HEK293T (cell line): ENCODE results near the gene NR3C2.

Source experiments
- CTCF ChIA-PET: fragments of 350-600 bp; formaldehyde crosslinking; extraction: SDS; loops from one replicate; lab custom pipeline; 2021; ENCODE audit warnings: antibody characterized with exemption, inconsistent platforms; lab: Yijun Ruan, JAX
- POLR2A ChIA-PET: fragments of 350-600 bp; formaldehyde crosslinking; extraction: SDS; loops from one replicate; lab custom pipeline; 2020; ENCODE audit warnings: antibody characterized with exemption, inconsistent platforms; lab: Yijun Ruan, JAX
- DNase-seq: peaks from one replicate; pipeline ENCODE4 v3.0.0; 2012; ENCODE audit warnings: mixed read lengths; ENCODE audit errors: extremely low spot score
- ARNT ChIP-seq: fragments of 450-650 bp; IDR thresholded peaks from 2 replicates; pipeline ENCODE4 v1.6.1; 2017; ENCODE audit warnings: mild to moderate bottlenecking
- BHLHE40 ChIP-seq: fragments of 450-650 bp; IDR thresholded peaks from 2 replicates; pipeline ENCODE4 v1.6.1; 2016; ENCODE audit warnings: mild to moderate bottlenecking, moderate library complexity, borderline replicate concordance
- CTBP1 ChIP-seq: fragments of 450-650 bp; IDR thresholded peaks from 2 replicates; pipeline ENCODE4 v1.6.1; 2016; ENCODE audit warnings: borderline replicate concordance
- ELF4 ChIP-seq: fragments of 450-650 bp; IDR thresholded peaks from 2 replicates; pipeline ENCODE4 v1.6.1; 2017; ENCODE audit warnings: antibody characterized with exemption
- FOXA1 ChIP-seq: fragments of 450-650 bp; IDR thresholded peaks from 2 replicates; pipeline ENCODE4 v1.6.1; 2016; ENCODE audit warnings: mild to moderate bottlenecking
- FOXK2 ChIP-seq: fragments of 450-650 bp; IDR thresholded peaks from 2 replicates; pipeline ENCODE4 v1.6.1; 2016; ENCODE audit warnings: mild to moderate bottlenecking
- FOXM1 ChIP-seq: fragments of 450-650 bp; IDR thresholded peaks from 2 replicates; pipeline ENCODE4 v1.6.1; 2017; ENCODE audit warnings: mild to moderate bottlenecking, borderline replicate concordance
- HDGF ChIP-seq: fragments of 450-650 bp; IDR thresholded peaks from 2 replicates; pipeline ENCODE4 v1.6.1; 2017; ENCODE audit warnings: antibody characterized with exemption, borderline replicate concordance
- L3MBTL2 ChIP-seq: fragments of 450-650 bp; conservative IDR thresholded peaks from 2 replicates; pipeline ENCODE4 v1.6.1; 2016; ENCODE audit warnings: mild to moderate bottlenecking
- LEF1 ChIP-seq: fragments of 450-650 bp; IDR thresholded peaks from 2 replicates; pipeline ENCODE4 v1.6.1; 2017; ENCODE audit warnings: mild to moderate bottlenecking, borderline replicate concordance
- NFRKB ChIP-seq: fragments of 450-650 bp; IDR thresholded peaks from 2 replicates; pipeline ENCODE4 v1.6.1; 2016; ENCODE audit warnings: mild to moderate bottlenecking, moderate library complexity
- PKNOX1 ChIP-seq: fragments of 450-650 bp; IDR thresholded peaks from 2 replicates; pipeline ENCODE4 v1.6.1; 2016
- SP1 ChIP-seq: fragments of 450-650 bp; IDR thresholded peaks from 2 replicates; pipeline ENCODE4 v1.6.1; 2017
- SUZ12 ChIP-seq: fragments of 450-650 bp; IDR thresholded peaks from 2 replicates; pipeline ENCODE4 v1.6.1; 2016; ENCODE audit warnings: mild to moderate bottlenecking
- TARDBP ChIP-seq: fragments of 450-650 bp; IDR thresholded peaks from 2 replicates; pipeline ENCODE4 v1.6.1; 2016
- ZNF384 ChIP-seq: fragments of 450-650 bp; IDR thresholded peaks from 2 replicates; pipeline ENCODE4 v1.6.1; 2016

The NR3C2 gene

GRCh38 chr4:148114436-148114835 lies 327.8 kb downstream of the NR3C2 start:
- ChIA-PET POLR2A (no interaction called here), CTCF (no interaction called here)
- TF ChIP-seq ARNT = no peak
- TF ChIP-seq FOXK2 = no peak
- no peak for TF ChIP-seq SUZ12
- TF ChIP-seq FOXA1 = no peak
- no peak for TF ChIP-seq BHLHE40
- TF ChIP-seq FOXM1 = no peak
- no peak for TF ChIP-seq L3MBTL2
- TF ChIP-seq CTBP1 = no peak
- no peak for TF ChIP-seq LEF1
- TF ChIP-seq ELF4 = no peak
- no peak for TF ChIP-seq HDGF
- TF ChIP-seq NFRKB = no peak
- TF ChIP-seq ZNF384 = no peak
- no peak for TF ChIP-seq PKNOX1
- TF ChIP-seq SP1 = no peak
- TF ChIP-seq TARDBP = no peak
- DNase-seq = no peak

GRCh38 chr4:148112231-148112982 lies 329.8 kb downstream of the NR3C2 start:
- ChIA-PET CTCF (no interaction called here), POLR2A (no interaction called here)
- no peak for DNase-seq
- TF ChIP-seq ELF4 = no peak
- TF ChIP-seq FOXM1 = no peak
- no peak for TF ChIP-seq NFRKB
- TF ChIP-seq BHLHE40 = no peak
- no peak for TF ChIP-seq LEF1
- no peak for TF ChIP-seq FOXK2
- no peak for TF ChIP-seq SUZ12
- TF ChIP-seq SP1 = no peak
- TF ChIP-seq PKNOX1 = no peak
- no peak for TF ChIP-seq HDGF
- TF ChIP-seq ARNT = no peak
- TF ChIP-seq CTBP1 = no peak
- TF ChIP-seq FOXA1 = no peak
- no peak for TF ChIP-seq ZNF384
- no peak for TF ChIP-seq L3MBTL2
- TF ChIP-seq TARDBP = no peak

GRCh38 chr4:148110169-148110568 lies 332.0 kb downstream of the NR3C2 start:
- DNase-seq = no peak
- TF ChIP-seq ZNF384 (no peak), PKNOX1 (no peak), HDGF (no peak), TARDBP (no peak), ELF4 (no peak), ARNT (no peak), L3MBTL2 (no peak), FOXM1 (no peak), LEF1 (no peak), CTBP1 (no peak), FOXA1 (no peak), FOXK2 (no peak), NFRKB (no peak), BHLHE40 (no peak), SP1 (no peak), SUZ12 (no peak)
- ChIA-PET CTCF (no interaction called here), POLR2A (no interaction called here)

- ChIA-PET POLR2A (no interaction called here), CTCF (interaction anchor here (0.6 kb wide), 1 partner anchor 2000 kb away, joined by 4 read pairs; no protein-coding TSS in a partner anchor)
- DNase-seq = no peak
- TF ChIP-seq BHLHE40 (no peak), ARNT (no peak), FOXM1 (no peak)
Observed at GRCh38 chr4:148109216-148109615, 333.0 kb downstream of the NR3C2 start.

GRCh38 chr4:148108766-148109165 lies 333.4 kb downstream of the NR3C2 start:
- CTCF ChIA-PET = no interaction called here
- TF ChIP-seq ARNT = no peak
- TF ChIP-seq CTBP1 = no peak
- no peak for TF ChIP-seq BHLHE40
- no peak for TF ChIP-seq ELF4
- no peak for TF ChIP-seq HDGF
- no peak for TF ChIP-seq ZNF384
- TF ChIP-seq SP1 = no peak
- no peak for TF ChIP-seq PKNOX1
- TF ChIP-seq L3MBTL2 = no peak
- no peak for TF ChIP-seq FOXK2
- TF ChIP-seq NFRKB = no peak
- no peak for TF ChIP-seq FOXA1
- TF ChIP-seq TARDBP = no peak
- TF ChIP-seq FOXM1 = no peak
- TF ChIP-seq SUZ12 = no peak
- no peak for TF ChIP-seq LEF1
- POLR2A ChIA-PET = no interaction called here
- DNase-seq = no peak
